ENCODE measurements around the gene ZNF683.

The ZNF683 gene

DNA sequence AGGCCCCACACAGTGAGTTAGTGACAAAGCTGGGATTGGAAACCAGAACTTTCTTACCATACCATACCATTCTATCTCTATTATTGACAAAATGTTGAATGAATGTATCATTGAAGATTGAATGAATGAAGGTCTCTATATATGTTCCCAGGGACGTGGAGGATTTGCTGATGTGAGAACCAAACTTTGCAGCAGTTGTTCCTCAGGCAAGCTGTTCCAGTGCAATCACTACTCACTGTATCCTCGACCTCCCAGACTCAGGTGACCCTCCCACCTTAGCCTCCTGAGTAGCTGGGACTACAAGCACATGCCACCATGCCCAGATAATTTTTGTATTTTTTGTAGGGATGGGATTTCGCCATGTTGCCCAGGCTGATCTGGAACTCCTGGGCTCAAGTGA, 26.5 kb upstream of the ZNF683 start:
- Histone ChIP-seq H3K27me3 (ENCODE audit: insufficient read depth, poor library complexity, severe bottlenecking) (no peaks in the 10 kb centered on the region), H3K27ac (replicated peaks) (no peak overlapping the region), H3K4me3 (replicated peaks; ENCODE audit: insufficient read depth, low read length) (no peak overlapping the region)
- TF ChIP-seq POLR2AphosphoS5 (IDR thresholded peaks at IDR 0.05; ENCODE audit: low read depth): no peak
- TF ChIP-seq SPI1 (IDR thresholded peaks at IDR 0.05; ENCODE audit: borderline replicate concordance, low read depth): no peak
- TF ChIP-seq, protein P1, sequence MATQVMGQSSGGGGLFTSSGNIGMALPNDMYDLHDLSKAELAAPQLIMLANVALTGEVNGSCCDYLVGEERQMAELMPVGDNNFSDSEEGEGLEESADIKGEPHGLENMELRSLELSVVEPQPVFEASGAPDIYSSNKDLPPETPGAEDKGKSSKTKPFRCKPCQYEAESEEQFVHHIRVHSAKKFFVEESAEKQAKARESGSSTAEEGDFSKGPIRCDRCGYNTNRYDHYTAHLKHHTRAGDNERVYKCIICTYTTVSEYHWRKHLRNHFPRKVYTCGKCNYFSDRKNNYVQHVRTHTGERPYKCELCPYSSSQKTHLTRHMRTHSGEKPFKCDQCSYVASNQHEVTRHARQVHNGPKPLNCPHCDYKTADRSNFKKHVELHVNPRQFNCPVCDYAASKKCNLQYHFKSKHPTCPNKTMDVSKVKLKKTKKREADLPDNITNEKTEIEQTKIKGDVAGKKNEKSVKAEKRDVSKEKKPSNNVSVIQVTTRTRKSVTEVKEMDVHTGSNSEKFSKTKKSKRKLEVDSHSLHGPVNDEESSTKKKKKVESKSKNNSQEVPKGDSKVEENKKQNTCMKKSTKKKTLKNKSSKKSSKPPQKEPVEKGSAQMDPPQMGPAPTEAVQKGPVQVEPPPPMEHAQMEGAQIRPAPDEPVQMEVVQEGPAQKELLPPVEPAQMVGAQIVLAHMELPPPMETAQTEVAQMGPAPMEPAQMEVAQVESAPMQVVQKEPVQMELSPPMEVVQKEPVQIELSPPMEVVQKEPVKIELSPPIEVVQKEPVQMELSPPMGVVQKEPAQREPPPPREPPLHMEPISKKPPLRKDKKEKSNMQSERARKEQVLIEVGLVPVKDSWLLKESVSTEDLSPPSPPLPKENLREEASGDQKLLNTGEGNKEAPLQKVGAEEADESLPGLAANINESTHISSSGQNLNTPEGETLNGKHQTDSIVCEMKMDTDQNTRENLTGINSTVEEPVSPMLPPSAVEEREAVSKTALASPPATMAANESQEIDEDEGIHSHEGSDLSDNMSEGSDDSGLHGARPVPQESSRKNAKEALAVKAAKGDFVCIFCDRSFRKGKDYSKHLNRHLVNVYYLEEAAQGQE (IDR thresholded peaks at IDR 0.05; ENCODE audit: insufficient replicate concordance, low read depth): no peak
- no peak for TF ChIP-seq GABPA (IDR thresholded peaks at IDR 0.05; ENCODE audit: low read depth)
- TF ChIP-seq, protein P2, sequence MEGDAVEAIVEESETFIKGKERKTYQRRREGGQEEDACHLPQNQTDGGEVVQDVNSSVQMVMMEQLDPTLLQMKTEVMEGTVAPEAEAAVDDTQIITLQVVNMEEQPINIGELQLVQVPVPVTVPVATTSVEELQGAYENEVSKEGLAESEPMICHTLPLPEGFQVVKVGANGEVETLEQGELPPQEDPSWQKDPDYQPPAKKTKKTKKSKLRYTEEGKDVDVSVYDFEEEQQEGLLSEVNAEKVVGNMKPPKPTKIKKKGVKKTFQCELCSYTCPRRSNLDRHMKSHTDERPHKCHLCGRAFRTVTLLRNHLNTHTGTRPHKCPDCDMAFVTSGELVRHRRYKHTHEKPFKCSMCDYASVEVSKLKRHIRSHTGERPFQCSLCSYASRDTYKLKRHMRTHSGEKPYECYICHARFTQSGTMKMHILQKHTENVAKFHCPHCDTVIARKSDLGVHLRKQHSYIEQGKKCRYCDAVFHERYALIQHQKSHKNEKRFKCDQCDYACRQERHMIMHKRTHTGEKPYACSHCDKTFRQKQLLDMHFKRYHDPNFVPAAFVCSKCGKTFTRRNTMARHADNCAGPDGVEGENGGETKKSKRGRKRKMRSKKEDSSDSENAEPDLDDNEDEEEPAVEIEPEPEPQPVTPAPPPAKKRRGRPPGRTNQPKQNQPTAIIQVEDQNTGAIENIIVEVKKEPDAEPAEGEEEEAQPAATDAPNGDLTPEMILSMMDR (IDR thresholded peaks at IDR 0.05; ENCODE audit: insufficient read depth, low read length): no peak
- no peak for DNase-seq (ENCODE audit: low read depth in 1 of 2, low spot score in 1 of 2)

DNA sequence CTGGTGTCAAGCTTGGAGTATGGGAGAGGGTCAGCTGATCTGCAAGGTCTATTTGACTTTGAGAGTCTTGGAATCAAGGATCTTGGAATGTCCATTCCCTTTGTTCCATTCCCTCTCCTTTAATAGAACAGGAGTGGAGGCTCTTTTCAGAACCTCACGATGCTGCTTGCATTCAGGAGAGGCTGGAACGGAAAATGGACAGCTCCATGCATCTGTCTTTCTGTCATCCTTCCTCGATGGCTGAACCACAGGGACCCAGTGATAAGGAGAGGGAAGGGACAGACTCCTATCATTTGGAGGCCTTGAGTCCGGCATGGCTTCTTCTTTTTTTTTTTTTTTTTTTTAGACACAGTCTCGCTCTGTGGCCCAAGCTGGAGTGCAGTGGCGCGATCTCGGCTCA, 23.2 kb upstream of the ZNF683 start:
- TF ChIP-seq GABPA (IDR thresholded peaks at IDR 0.05; ENCODE audit: low read depth) (no peak), SPI1 (IDR thresholded peaks at IDR 0.05; ENCODE audit: borderline replicate concordance, low read depth) (no peak), POLR2AphosphoS5 (IDR thresholded peaks at IDR 0.05; ENCODE audit: low read depth) (no peak)
- TF ChIP-seq, protein P1 (IDR thresholded peaks at IDR 0.05; ENCODE audit: insufficient replicate concordance, low read depth): no peak
- TF ChIP-seq, protein P2 (IDR thresholded peaks at IDR 0.05; ENCODE audit: insufficient read depth, low read length): no peak
- DNase-seq (ENCODE audit: low read depth in 1 of 2, low spot score in 1 of 2): no peak
- Histone ChIP-seq H3K4me3 (replicated peaks; ENCODE audit: insufficient read depth, low read length) (no peak overlapping the region), H3K27me3 (ENCODE audit: insufficient read depth, poor library complexity, severe bottlenecking) (no peaks in the 10 kb centered on the region), H3K27ac (replicated peaks) (no peak overlapping the region)

DNA sequence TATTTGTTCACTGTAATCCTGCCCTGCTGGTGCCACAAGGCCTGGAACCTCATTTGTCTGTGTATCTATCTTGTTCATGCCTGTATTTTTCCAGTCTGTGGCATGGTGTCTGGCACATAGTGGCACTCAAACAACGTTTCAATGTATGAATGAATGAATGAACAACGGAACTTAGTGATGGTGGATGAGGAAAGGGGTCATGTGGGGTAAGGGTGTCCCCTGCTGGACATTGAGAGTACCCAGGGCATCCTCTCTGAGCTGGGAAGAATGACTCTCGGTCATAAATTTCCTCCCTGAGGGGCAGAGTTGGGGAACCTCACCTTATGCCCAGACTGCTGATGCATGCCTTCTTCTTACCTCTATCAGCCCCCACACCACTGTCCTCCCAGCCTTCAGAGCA, 18.9 kb upstream of the ZNF683 start:
- no peak for TF ChIP-seq GABPA (IDR thresholded peaks at IDR 0.05; ENCODE audit: low read depth)
- TF ChIP-seq, protein P2 (IDR thresholded peaks at IDR 0.05; ENCODE audit: insufficient read depth, low read length): peak; percentile 70
- Histone ChIP-seq H3K4me3 (replicated peaks; ENCODE audit: insufficient read depth, low read length) (no peak overlapping the region), H3K27ac (replicated peaks) (no peak overlapping the region), H3K27me3 (ENCODE audit: insufficient read depth, poor library complexity, severe bottlenecking) (no peaks in the 10 kb centered on the region)
- peak; percentile 27 to 32 for DNase-seq (ENCODE audit: low read depth in 1 of 2, low spot score in 1 of 2)

DNA sequence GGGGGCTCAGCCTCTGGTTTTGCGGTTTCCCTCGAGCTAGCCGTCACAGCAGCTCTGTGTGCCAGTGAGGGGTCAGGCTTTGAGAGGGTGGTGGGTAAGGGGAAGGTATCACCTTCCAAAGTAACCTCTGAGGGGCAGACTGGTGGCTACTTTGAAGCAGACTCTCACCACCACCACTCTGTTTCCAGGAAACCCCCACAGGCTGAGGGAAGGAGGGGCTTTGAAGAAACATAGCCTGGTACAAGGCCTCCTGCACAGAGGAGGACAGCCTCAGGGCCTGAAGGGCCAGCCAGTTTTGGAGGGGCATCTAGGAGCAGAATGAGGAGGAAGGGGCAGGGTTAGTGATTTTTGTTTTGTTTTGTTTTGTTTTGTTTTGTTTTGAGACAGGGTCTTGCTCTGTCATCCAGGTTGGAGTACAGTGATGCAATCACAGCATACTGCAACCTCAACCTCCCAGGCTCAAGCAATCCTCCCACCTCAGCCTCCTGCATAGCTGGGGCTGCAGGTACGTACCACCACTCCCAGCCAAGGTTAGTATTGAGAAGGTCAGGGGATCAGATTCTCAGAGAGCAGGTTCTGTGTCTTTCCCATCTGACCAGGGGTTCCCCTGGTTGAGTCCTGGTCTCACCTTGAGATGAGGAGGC, 17.2 kb upstream of the ZNF683 start:
- Histone ChIP-seq H3K27me3 (ENCODE audit: insufficient read depth, poor library complexity, severe bottlenecking) (no peaks in the 10 kb centered on the region), H3K4me3 (replicated peaks; ENCODE audit: insufficient read depth, low read length) (no peak overlapping the region), H3K27ac (replicated peaks) (no peak overlapping the region)
- TF ChIP-seq GABPA (IDR thresholded peaks at IDR 0.05; ENCODE audit: low read depth): no peak
- no peak for TF ChIP-seq SPI1 (IDR thresholded peaks at IDR 0.05; ENCODE audit: borderline replicate concordance, low read depth)
- TF ChIP-seq, protein P2 (IDR thresholded peaks at IDR 0.05; ENCODE audit: insufficient read depth, low read length): no peak
- TF ChIP-seq, protein P1 (IDR thresholded peaks at IDR 0.05; ENCODE audit: insufficient replicate concordance, low read depth): no peak
- TF ChIP-seq POLR2AphosphoS5 (IDR thresholded peaks at IDR 0.05; ENCODE audit: low read depth): no peak
- no peak for DNase-seq (ENCODE audit: low read depth in 1 of 2, low spot score in 1 of 2)
